Osteocyte (in vitro differentiated cells): ENCODE results near the gene IL4I1. TPM values are rescaled to one million over a fixed set of nuclear protein-coding genes. Genes with fewer than 3 reads are reported as not detected.

ENCODE experiments used
- DNase-seq: peaks from one replicate; pipeline ENCODE4 v3.0.0; 2021; ENCODE audit warnings: mixed read lengths; ENCODE audit not compliant: unreplicated experiment; ENCODE audit errors: extremely low spot score
- H3K27ac Mint-ChIP-seq: one replicate; pipeline ENCODE4 v1.8.0; 2021; ENCODE audit warnings: mild to moderate bottlenecking, mixed read lengths; ENCODE audit not compliant: unreplicated experiment
- H3K27me3 Mint-ChIP-seq: one replicate; pipeline ENCODE4 v1.8.0; 2021; ENCODE audit warnings: mixed read lengths; ENCODE audit not compliant: unreplicated experiment
- H3K36me3 Mint-ChIP-seq: one replicate; pipeline ENCODE4 v1.8.0; 2021; ENCODE audit warnings: mixed read lengths; ENCODE audit not compliant: unreplicated experiment
- H3K4me1 Mint-ChIP-seq: one replicate; pipeline ENCODE4 v1.8.0; 2021; ENCODE audit warnings: mixed read lengths; ENCODE audit not compliant: unreplicated experiment
- H3K4me3 Mint-ChIP-seq: one replicate; pipeline ENCODE4 v1.8.0; 2021; ENCODE audit warnings: mild to moderate bottlenecking, moderate library complexity, mixed read lengths; ENCODE audit not compliant: unreplicated experiment
- H3K9me3 Mint-ChIP-seq: one replicate; pipeline ENCODE4 v1.8.0; 2021; ENCODE audit warnings: mixed read lengths; ENCODE audit not compliant: unreplicated experiment
- total RNA-seq: library from RNA; stranded (reverse); gene quantifications from 2 replicates; pipeline ENCODE4 v1.2.1, GENCODE V29; 2021
- TF ChIP-seq, protein P1 (sequence below): fragments of 200-600 bp; sonication (generic); IDR thresholded peaks from 2 replicates; pipeline ENCODE4 v1.5.0; 2021; ENCODE audit warnings: antibody characterized with exemption, mild to moderate bottlenecking, moderate library complexity

IL4I1 gene
- total RNA-seq, 1 donor from 2014 or later: not detected

- TF ChIP-seq, protein P1, sequence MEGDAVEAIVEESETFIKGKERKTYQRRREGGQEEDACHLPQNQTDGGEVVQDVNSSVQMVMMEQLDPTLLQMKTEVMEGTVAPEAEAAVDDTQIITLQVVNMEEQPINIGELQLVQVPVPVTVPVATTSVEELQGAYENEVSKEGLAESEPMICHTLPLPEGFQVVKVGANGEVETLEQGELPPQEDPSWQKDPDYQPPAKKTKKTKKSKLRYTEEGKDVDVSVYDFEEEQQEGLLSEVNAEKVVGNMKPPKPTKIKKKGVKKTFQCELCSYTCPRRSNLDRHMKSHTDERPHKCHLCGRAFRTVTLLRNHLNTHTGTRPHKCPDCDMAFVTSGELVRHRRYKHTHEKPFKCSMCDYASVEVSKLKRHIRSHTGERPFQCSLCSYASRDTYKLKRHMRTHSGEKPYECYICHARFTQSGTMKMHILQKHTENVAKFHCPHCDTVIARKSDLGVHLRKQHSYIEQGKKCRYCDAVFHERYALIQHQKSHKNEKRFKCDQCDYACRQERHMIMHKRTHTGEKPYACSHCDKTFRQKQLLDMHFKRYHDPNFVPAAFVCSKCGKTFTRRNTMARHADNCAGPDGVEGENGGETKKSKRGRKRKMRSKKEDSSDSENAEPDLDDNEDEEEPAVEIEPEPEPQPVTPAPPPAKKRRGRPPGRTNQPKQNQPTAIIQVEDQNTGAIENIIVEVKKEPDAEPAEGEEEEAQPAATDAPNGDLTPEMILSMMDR: no peak
- H3K27ac Mint-ChIP-seq: peak overlapping the region; percentile 73
- H3K9me3 Mint-ChIP-seq: peaks cover 6% of the 10 kb centered on the region
- peaks cover 27% of the 10 kb centered on the region for H3K4me1 Mint-ChIP-seq
- no peak overlapping the region for H3K4me3 Mint-ChIP-seq
- no peak for DNase-seq
- H3K27me3 Mint-ChIP-seq: no peaks in the 10 kb centered on the region
- H3K36me3 Mint-ChIP-seq: peaks cover 17% of the 10 kb centered on the region
Observed at GRCh38 chr19:49844138-49845095, 52.3 kb downstream of the IL4I1 start.

- DNase-seq: no peak
- TF ChIP-seq, protein P1: no peak
- H3K27ac Mint-ChIP-seq: no peak overlapping the region
- peaks cover 23% of the 10 kb centered on the region for H3K36me3 Mint-ChIP-seq
- no peak overlapping the region for H3K4me3 Mint-ChIP-seq
- H3K9me3 Mint-ChIP-seq: no peaks in the 10 kb centered on the region
- peaks cover 18% of the 10 kb centered on the region for H3K4me1 Mint-ChIP-seq
- no peaks in the 10 kb centered on the region for H3K27me3 Mint-ChIP-seq
Observed at GRCh38 chr19:49843265-49843664, 53.4 kb downstream of the IL4I1 start.

- Mint-ChIP-seq H3K36me3 (peaks cover 35% of the 10 kb centered on the region), H3K4me3 (no peak overlapping the region), H3K4me1 (peaks cover 10% of the 10 kb centered on the region), H3K27ac (no peak overlapping the region), H3K9me3 (no peaks in the 10 kb centered on the region), H3K27me3 (no peaks in the 10 kb centered on the region)
- no peak for DNase-seq
- TF ChIP-seq, protein P1: no peak
Observed at GRCh38 chr19:49840736-49841249, 55.9 kb downstream of the IL4I1 start.

DNA sequence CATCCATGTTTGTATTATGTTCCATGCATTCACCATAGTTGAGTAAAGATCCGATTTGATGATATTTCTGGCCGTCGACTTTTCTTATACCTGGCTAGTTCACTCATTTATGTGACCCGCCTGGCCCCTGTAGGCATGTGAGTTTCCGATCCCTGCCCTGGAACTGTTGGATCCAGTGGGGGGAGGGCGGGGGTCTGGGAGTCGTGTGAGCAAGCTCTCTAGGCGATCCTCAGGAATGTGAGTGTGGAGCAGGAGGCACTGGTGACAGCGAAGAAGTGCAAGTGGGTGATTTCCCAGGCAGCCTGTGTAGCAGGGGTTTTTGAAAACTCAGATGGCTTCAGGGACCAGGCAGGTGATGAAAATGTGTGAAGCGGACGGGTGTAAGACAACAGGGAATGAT lies 56.4 kb downstream of the IL4I1 start:
- H3K4me3 Mint-ChIP-seq: no peak overlapping the region
- TF ChIP-seq, protein P1: no peak
- peaks cover 35% of the 10 kb centered on the region for H3K36me3 Mint-ChIP-seq
- no peak for DNase-seq
- H3K27me3 Mint-ChIP-seq: no peaks in the 10 kb centered on the region
- peaks cover 6% of the 10 kb centered on the region for H3K4me1 Mint-ChIP-seq
- no peak overlapping the region for H3K27ac Mint-ChIP-seq
- no peaks in the 10 kb centered on the region for H3K9me3 Mint-ChIP-seq

GRCh38 chr19:49839713-49840112 lies 57.0 kb downstream of the IL4I1 start:
- DNase-seq: no peak
- TF ChIP-seq, protein P1: no peak
- Mint-ChIP-seq H3K36me3 (peaks cover 39% of the 10 kb centered on the region), H3K27ac (no peak overlapping the region), H3K4me1 (no peaks in the 10 kb centered on the region), H3K4me3 (no peak overlapping the region), H3K9me3 (no peaks in the 10 kb centered on the region), H3K27me3 (no peaks in the 10 kb centered on the region)
